HCT116 (cell line): ENCODE data around the gene OBSL1. TPM values are rescaled to one million over a fixed set of nuclear protein-coding genes. Genes with fewer than 3 reads are reported as not detected.

Experiments used
- ATAC-seq: fragments of 200-7000 bp; cut with Tn5 transposase; 2 replicates; pipeline ENCODE4 v1.9.1; 2020; ENCODE audit warnings: mild to moderate bottlenecking, moderate library complexity
- BruUV-seq: library from RNA; stranded (reverse); fragments of 400-500 nt; replicated peaks from 2 replicates; lab custom pipeline; 2021; lab: Mats Ljungman, UMichigan
- CTCF ChIA-PET: fragments of 300-600 bp; sonication (Branson Sonifier 250); formaldehyde crosslinking; loops from one replicate; lab custom pipeline; 2021; ENCODE audit warnings: antibody characterized with exemption; lab: Charles Lee
- POLR2A ChIA-PET: fragments of 300-600, 350-600 bp; sonication (Branson Sonifier 250); formaldehyde crosslinking; loops from one replicate; lab custom pipeline; 2021; ENCODE audit warnings: antibody characterized with exemption; lab: Charles Lee
- RAD21 ChIA-PET, 2 experiments: fragments of 300-600 bp; sonication (Branson Sonifier 250); formaldehyde crosslinking; loops; one replicate each; lab custom pipeline; 2023; ENCODE audit warnings: low total read pairs in 2 of 2; ENCODE audit not compliant: uncharacterized antibody in 2 of 2, unreplicated experiment in 2 of 2, low non-redundant PET in 1 of 2; lab: Charles Lee
- DNase-seq: peaks from one replicate; pipeline ENCODE4 v3.0.0-alpha.2; 2010; ENCODE audit warnings: low read depth, low spot score
- H2AFZ ChIP-seq: fragments of 200-600 bp; shearing (Covaris generic), sonication (generic); 2 replicates; pipeline ENCODE4 v1.6.1; 2017; ENCODE audit warnings: low read depth, mixed run types, mixed read lengths, antibody characterized with exemption, low read length; ENCODE audit not compliant: poor library complexity, severe bottlenecking
- H3K27ac ChIP-seq: 2 replicates; pipeline ENCODE4 v1.5.1; 2012; ENCODE audit warnings: low read depth, low read length
- H3K27me3 ChIP-seq: fragments of 200-600 bp; sonication (generic); 2 replicates; pipeline ENCODE4 v1.6.1; 2016; ENCODE audit warnings: mixed run types, low read length, mixed read lengths; ENCODE audit not compliant: insufficient read depth
- H3K36me3 ChIP-seq, 2 experiments: fragments of 200-500 bp in 1 of 2; fragments of 200-600 bp in 1 of 2; sonication (Bioruptor generic) in 1 of 2; sonication (generic) in 1 of 2; 2 replicates each; pipeline versions ENCODE4 v1.5.1 to v1.6.1; 2014 to 2016; ENCODE audit warnings: low read length in 2 of 2, inconsistent platforms in 1 of 2, mixed read lengths in 1 of 2, mixed run types in 1 of 2; ENCODE audit not compliant: insufficient read depth in 2 of 2, control insufficient read depth in 1 of 2
- H3K4me1 ChIP-seq, 2 experiments: fragments of 200-600 bp in 1 of 2; sonication (generic) in 1 of 2; 2 replicates each; pipeline versions ENCODE4 v1.5.1 to v1.6.1; 2012 to 2017; ENCODE audit warnings: low read length in 2 of 2, inconsistent platforms in 1 of 2, mild to moderate bottlenecking in 1 of 2, mixed read lengths in 1 of 2, mixed run types in 1 of 2, moderate library complexity in 1 of 2; ENCODE audit not compliant: insufficient read depth in 2 of 2, control insufficient read depth in 1 of 2
- H3K4me2 ChIP-seq: fragments of 200-600 bp; sonication (generic); 2 replicates; pipeline ENCODE4 v1.6.1; 2017; ENCODE audit warnings: mixed run types, low read length, mixed read lengths
- H3K4me3 ChIP-seq, 2 experiments: fragments of 200-600 bp in 1 of 2; sonication (generic) in 1 of 2; replicated peaks in 1 of 2; 2 replicates each; pipeline ENCODE4 v1.5.1; 2011 to 2016; ENCODE audit warnings: low read length in 2 of 2, control low read depth in 1 of 2, low read depth in 1 of 2, mild to moderate bottlenecking in 1 of 2, mixed read lengths in 1 of 2, mixed run types in 1 of 2
- H3K79me2 ChIP-seq: fragments of 200-600 bp; sonication (generic); 2 replicates; pipeline ENCODE4 v1.6.1; 2017; ENCODE audit warnings: mild to moderate bottlenecking, mixed run types, low read length, moderate library complexity, mixed read lengths; ENCODE audit not compliant: insufficient read depth
- H3K9ac ChIP-seq: fragments of 200-600 bp; sonication (generic); 2 replicates; pipeline ENCODE4 v1.6.1; 2016; ENCODE audit warnings: low read length, mixed read lengths
- H3K9me2 ChIP-seq: fragments of 200-600 bp; sonication (generic), shearing (Covaris generic); 2 replicates; pipeline ENCODE4 v1.6.1; 2017; ENCODE audit warnings: mixed run types, mild to moderate bottlenecking, moderate library complexity; ENCODE audit not compliant: insufficient read depth
- H3K9me3 ChIP-seq, 2 experiments: fragments of 200-500 bp in 1 of 2; fragments of 200-600 bp in 1 of 2; sonication (Bioruptor generic) in 1 of 2; sonication (generic) in 1 of 2; 2 replicates each; pipeline ENCODE4 v1.6.1; 2014 to 2017; ENCODE audit warnings: low read length in 2 of 2, mixed read lengths in 2 of 2, inconsistent platforms in 1 of 2, low read depth in 1 of 2, mild to moderate bottlenecking in 1 of 2, mixed run types in 1 of 2, moderate library complexity in 1 of 2; ENCODE audit not compliant: control insufficient read depth in 1 of 2, insufficient read depth in 1 of 2
- H4K20me1 ChIP-seq: fragments of 200-600 bp; sonication (generic), shearing (Covaris generic); 2 replicates; pipeline ENCODE4 v1.6.1; 2017; ENCODE audit warnings: mixed run types, mild to moderate bottlenecking, moderate library complexity; ENCODE audit not compliant: insufficient read depth
- ATF3 ChIP-seq: IDR thresholded peaks from 2 replicates; pipeline ENCODE4 v1.6.1; 2012
- ELF1 ChIP-seq: IDR thresholded peaks from 2 replicates; pipeline ENCODE4 v1.6.1; 2012; ENCODE audit warnings: low read depth, borderline replicate concordance
- FOSL1 ChIP-seq: IDR thresholded peaks from 2 replicates; pipeline ENCODE4 v1.6.1; 2012; ENCODE audit warnings: low read depth
- MAX ChIP-seq: IDR thresholded peaks from 2 replicates; pipeline ENCODE4 v1.6.1; 2012
- POLR2A ChIP-seq: IDR thresholded peaks from 2 replicates; pipeline ENCODE4 v1.7.0; 2011; ENCODE audit warnings: borderline replicate concordance; ENCODE audit not compliant: insufficient read depth, insufficient read length; ENCODE audit errors: extremely low read depth
- SP1 ChIP-seq: IDR thresholded peaks from 2 replicates; pipeline ENCODE4 v1.6.1; 2012; ENCODE audit warnings: low read depth
- SRF ChIP-seq: IDR thresholded peaks from 2 replicates; pipeline ENCODE4 v1.6.1; 2012; ENCODE audit warnings: low read depth
- TCF7L2 ChIP-seq: IDR thresholded peaks from 2 replicates; pipeline ENCODE4 v1.7.0; 2011; ENCODE audit warnings: borderline replicate concordance, inconsistent platforms; ENCODE audit not compliant: insufficient read depth, insufficient read length; ENCODE audit errors: extremely low read depth
- ZFX ChIP-seq: fragments of 450-650 bp; IDR thresholded peaks from 2 replicates; pipeline ENCODE4 v1.6.1; 2017
- intact Hi-C: fragments of 100-400 bp; cut with micrococcal nuclease; formaldehyde crosslinking; loops from 2 replicates; pipeline ENCODE4 v1.10.0; 2022
- total RNA-seq: library from RNA; stranded (reverse); gene quantifications from one replicate; pipeline ENCODE4 v1.2.1, GENCODE V29; 2021; ENCODE audit not compliant: unreplicated experiment
- TF ChIP-seq, protein P1 (sequence below): IDR thresholded peaks from 2 replicates; pipeline ENCODE4 v1.6.1; 2012; ENCODE audit warnings: low read depth
- TF ChIP-seq, protein P2 (sequence below): IDR thresholded peaks from 2 replicates; pipeline ENCODE4 v1.6.1; 2011; ENCODE audit warnings: mild to moderate bottlenecking, low read length, moderate library complexity; ENCODE audit not compliant: insufficient replicate concordance; ENCODE audit errors: extremely low read depth

OBSL1 gene
- total RNA-seq, 1 experiment from 2014 or later: 45.2 TPM

DNA sequence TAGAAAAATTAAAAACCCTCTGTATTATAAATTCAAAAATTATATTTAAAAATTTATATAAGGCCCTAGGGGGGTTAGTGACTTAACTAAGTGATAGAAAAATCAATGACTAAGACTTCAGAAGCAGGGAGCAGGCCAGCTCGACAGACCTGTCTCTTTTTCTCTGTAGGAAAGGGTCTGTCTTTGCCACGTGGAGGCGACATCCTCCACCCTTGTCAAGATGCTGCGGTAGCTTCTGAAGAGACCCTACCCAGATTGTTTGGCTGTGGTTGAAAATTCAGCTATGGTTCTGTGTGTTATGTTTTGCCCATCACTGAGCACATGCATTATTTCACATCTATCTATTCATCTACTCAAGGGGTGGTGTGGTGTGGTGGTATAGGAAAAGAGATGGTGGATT is 47.9 kb upstream of the OBSL1 start:
- no peak overlapping the region for H3K4me3 ChIP-seq
- no peak overlapping the region for H3K9ac ChIP-seq
- no peaks in the 10 kb centered on the region for H3K9me2 ChIP-seq
- H3K9me3 ChIP-seq: no peaks in the 10 kb centered on the region
- DNase-seq (no peak), ATAC-seq (no peak)
- CTCF ChIA-PET: no interaction called here
- no peaks in the 10 kb centered on the region for H3K36me3 ChIP-seq
- H3K4me1 ChIP-seq: no peaks in the 10 kb centered on the region; a peak in 1 of 4 replicates
- H3K27me3 ChIP-seq: no peaks in the 10 kb centered on the region
- H2AFZ ChIP-seq: no peak overlapping the region
- no peaks in the 10 kb centered on the region for H4K20me1 ChIP-seq
- no peak overlapping the region for H3K27ac ChIP-seq
- RAD21 ChIA-PET: no interaction called here
- TF ChIP-seq ATF3: no peak
- TF ChIP-seq ZFX: no peak
- no peak for TF ChIP-seq TCF7L2
- TF ChIP-seq MAX: no peak
- TF ChIP-seq SP1: no peak
- no peak for TF ChIP-seq ELF1
- TF ChIP-seq FOSL1: no peak
- TF ChIP-seq, protein P1, sequence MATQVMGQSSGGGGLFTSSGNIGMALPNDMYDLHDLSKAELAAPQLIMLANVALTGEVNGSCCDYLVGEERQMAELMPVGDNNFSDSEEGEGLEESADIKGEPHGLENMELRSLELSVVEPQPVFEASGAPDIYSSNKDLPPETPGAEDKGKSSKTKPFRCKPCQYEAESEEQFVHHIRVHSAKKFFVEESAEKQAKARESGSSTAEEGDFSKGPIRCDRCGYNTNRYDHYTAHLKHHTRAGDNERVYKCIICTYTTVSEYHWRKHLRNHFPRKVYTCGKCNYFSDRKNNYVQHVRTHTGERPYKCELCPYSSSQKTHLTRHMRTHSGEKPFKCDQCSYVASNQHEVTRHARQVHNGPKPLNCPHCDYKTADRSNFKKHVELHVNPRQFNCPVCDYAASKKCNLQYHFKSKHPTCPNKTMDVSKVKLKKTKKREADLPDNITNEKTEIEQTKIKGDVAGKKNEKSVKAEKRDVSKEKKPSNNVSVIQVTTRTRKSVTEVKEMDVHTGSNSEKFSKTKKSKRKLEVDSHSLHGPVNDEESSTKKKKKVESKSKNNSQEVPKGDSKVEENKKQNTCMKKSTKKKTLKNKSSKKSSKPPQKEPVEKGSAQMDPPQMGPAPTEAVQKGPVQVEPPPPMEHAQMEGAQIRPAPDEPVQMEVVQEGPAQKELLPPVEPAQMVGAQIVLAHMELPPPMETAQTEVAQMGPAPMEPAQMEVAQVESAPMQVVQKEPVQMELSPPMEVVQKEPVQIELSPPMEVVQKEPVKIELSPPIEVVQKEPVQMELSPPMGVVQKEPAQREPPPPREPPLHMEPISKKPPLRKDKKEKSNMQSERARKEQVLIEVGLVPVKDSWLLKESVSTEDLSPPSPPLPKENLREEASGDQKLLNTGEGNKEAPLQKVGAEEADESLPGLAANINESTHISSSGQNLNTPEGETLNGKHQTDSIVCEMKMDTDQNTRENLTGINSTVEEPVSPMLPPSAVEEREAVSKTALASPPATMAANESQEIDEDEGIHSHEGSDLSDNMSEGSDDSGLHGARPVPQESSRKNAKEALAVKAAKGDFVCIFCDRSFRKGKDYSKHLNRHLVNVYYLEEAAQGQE: no peak
- TF ChIP-seq, protein P2, sequence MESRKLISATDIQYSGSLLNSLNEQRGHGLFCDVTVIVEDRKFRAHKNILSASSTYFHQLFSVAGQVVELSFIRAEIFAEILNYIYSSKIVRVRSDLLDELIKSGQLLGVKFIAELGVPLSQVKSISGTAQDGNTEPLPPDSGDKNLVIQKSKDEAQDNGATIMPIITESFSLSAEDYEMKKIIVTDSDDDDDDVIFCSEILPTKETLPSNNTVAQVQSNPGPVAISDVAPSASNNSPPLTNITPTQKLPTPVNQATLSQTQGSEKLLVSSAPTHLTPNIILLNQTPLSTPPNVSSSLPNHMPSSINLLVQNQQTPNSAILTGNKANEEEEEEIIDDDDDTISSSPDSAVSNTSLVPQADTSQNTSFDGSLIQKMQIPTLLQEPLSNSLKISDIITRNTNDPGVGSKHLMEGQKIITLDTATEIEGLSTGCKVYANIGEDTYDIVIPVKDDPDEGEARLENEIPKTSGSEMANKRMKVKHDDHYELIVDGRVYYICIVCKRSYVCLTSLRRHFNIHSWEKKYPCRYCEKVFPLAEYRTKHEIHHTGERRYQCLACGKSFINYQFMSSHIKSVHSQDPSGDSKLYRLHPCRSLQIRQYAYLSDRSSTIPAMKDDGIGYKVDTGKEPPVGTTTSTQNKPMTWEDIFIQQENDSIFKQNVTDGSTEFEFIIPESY: no peak
- no peak for TF ChIP-seq SRF
- TF ChIP-seq POLR2A: no peak
- POLR2A ChIA-PET: no interaction called here
- no peaks in the 10 kb centered on the region for H3K79me2 ChIP-seq
- intact Hi-C loops: no loop called here
- no TSS peak for BruUV-seq
- no peak overlapping the region for H3K4me2 ChIP-seq
